Panc1 (cell line): ENCODE measurements around the gene OSBPL9. TPM values are rescaled to one million over a fixed set of nuclear protein-coding genes. Genes with fewer than 3 reads are reported as not detected.

Experiments used
- ATAC-seq: fragments of 200-7000 bp; cut with Tn5 transposase; 2 replicates; pipeline ENCODE4 v1.9.1; 2020; ENCODE audit warnings: mild to moderate bottlenecking, moderate library complexity
- BruUV-seq: library from RNA; stranded (reverse); fragments of 400-500 nt; replicated peaks from 2 replicates; lab custom pipeline; 2021; lab: Mats Ljungman, UMichigan
- CTCF ChIA-PET: fragments of 300-600 bp; sonication (Branson Sonifier 250); formaldehyde crosslinking; loops from one replicate; lab custom pipeline; 2022; ENCODE audit warnings: antibody characterized with exemption; lab: Charles Lee
- POLR2A ChIA-PET: fragments of 300-600 bp; sonication (Branson Sonifier 250); formaldehyde crosslinking; loops from one replicate; lab custom pipeline; 2022; ENCODE audit warnings: antibody characterized with exemption; lab: Charles Lee
- DNase-seq: peaks from one replicate; pipeline ENCODE4 v3.0.0-alpha.2; 2010; ENCODE audit warnings: low read depth, low spot score
- H3K27ac ChIP-seq: 2 replicates; pipeline ENCODE4 v1.5.1; 2011; ENCODE audit warnings: mild to moderate bottlenecking, low read length, inconsistent platforms
- H3K27me3 ChIP-seq: fragments of 200-500 bp; sonication (Bioruptor generic); 2 replicates; pipeline ENCODE4 v1.6.0; 2014; ENCODE audit warnings: low read length, inconsistent platforms; ENCODE audit not compliant: control insufficient read depth, insufficient read depth
- H3K36me3 ChIP-seq: fragments of 200-500 bp; sonication (Bioruptor generic); 2 replicates; pipeline ENCODE4 v1.5.1; 2014; ENCODE audit warnings: inconsistent platforms, mild to moderate bottlenecking, low read length, moderate library complexity; ENCODE audit not compliant: control insufficient read depth, insufficient read depth
- H3K4me1 ChIP-seq: 2 replicates; pipeline ENCODE4 v1.5.1; 2011; ENCODE audit warnings: inconsistent platforms, mild to moderate bottlenecking, low read length, moderate library complexity; ENCODE audit not compliant: control insufficient read depth, insufficient read depth
- H3K4me3 ChIP-seq, 2 experiments: 2 replicates each; pipeline ENCODE4 v1.5.1; 2011 to 2012; ENCODE audit warnings: low read depth in 2 of 2, low read length in 2 of 2, mild to moderate bottlenecking in 2 of 2, inconsistent platforms in 1 of 2, moderate library complexity in 1 of 2
- H3K9me3 ChIP-seq: fragments of 200-500 bp; sonication (Bioruptor generic); 2 replicates; pipeline ENCODE4 v1.5.1; 2014; ENCODE audit warnings: low read depth, mild to moderate bottlenecking, inconsistent platforms, low read length, moderate library complexity; ENCODE audit not compliant: control insufficient read depth, insufficient read depth
- CTCF ChIP-seq: fragments of 450-650 bp; IDR thresholded peaks from 2 replicates; pipeline ENCODE4 v1.5.1; 2017; ENCODE audit warnings: mild to moderate bottlenecking
- POLR2AphosphoS5 ChIP-seq: IDR thresholded peaks from 2 replicates; pipeline ENCODE4 v1.6.1; 2012; ENCODE audit warnings: mild to moderate bottlenecking, low read depth, low read length, moderate library complexity
- REST ChIP-seq, 2 experiments: IDR thresholded peaks; 2 replicates each; pipeline ENCODE4 v1.6.1; 2011 to 2012; ENCODE audit warnings: low read depth in 2 of 2, control low read depth in 1 of 2, low read length in 1 of 2, mild to moderate bottlenecking in 1 of 2, moderate library complexity in 1 of 2; ENCODE audit not compliant: insufficient read depth in 1 of 2
- SIN3A ChIP-seq: IDR thresholded peaks from 2 replicates; pipeline ENCODE4 v1.6.1; 2012; ENCODE audit warnings: low read depth, mild to moderate bottlenecking, low read length, moderate library complexity, borderline replicate concordance; ENCODE audit not compliant: insufficient read depth
- TCF7L2 ChIP-seq: IDR thresholded peaks from 2 replicates; pipeline ENCODE4 v1.6.1; 2011; ENCODE audit warnings: mild to moderate bottlenecking, low read depth, low read length, inconsistent platforms
- in situ Hi-C: cut with HindIII; loops from 2 replicates; pipeline ENCODE4 v1.10.0; 2016; ENCODE audit warnings: low sequenced_read_pairs, low pct_unique_long_range_greater_than_20kb
- intact Hi-C: fragments of 100-400 bp; cut with micrococcal nuclease; formaldehyde crosslinking; loops from one replicate; pipeline ENCODE4 v1.10.0; 2022; ENCODE audit not compliant: unreplicated experiment
- total RNA-seq: library from RNA; stranded (reverse); gene quantifications from one replicate; pipeline ENCODE4 v1.2.1, GENCODE V29; 2021; ENCODE audit not compliant: unreplicated experiment

Gene OSBPL9
- total RNA-seq, 1 experiment from 2014 or later: 85.5 TPM

- POLR2A ChIA-PET: no interaction called here
- Histone ChIP-seq H3K36me3 (0 out of 2 replicates have a peak, but pooled peaks cover 2% of the 10 kb centered on the region), H3K9me3 (0 out of 2 replicates have a peak, but pooled peaks cover 4% of the 10 kb centered on the region), H3K27ac (no peak overlapping the region), H3K27me3 (no peaks in the 10 kb centered on the region), H3K4me1 (no peaks in the 10 kb centered on the region), H3K4me3 (no peak overlapping the region)
- no TSS peak for BruUV-seq
- intact Hi-C loops (no loop called here), in situ Hi-C loops (no loop called here)
- ATAC-seq (no peak), DNase-seq (no peak)
- TF ChIP-seq CTCF (no peak), TCF7L2 (no peak), SIN3A (no peak)
- CTCF ChIA-PET: no interaction called here
Observed at GRCh38 chr1:51754666-51755065, 137.8 kb downstream of the OSBPL9 start.

GRCh38 chr1:51755437-51755836 lies 138.5 kb downstream of the OSBPL9 start:
- ChIA-PET POLR2A (no interaction called here), CTCF (no interaction called here)
- DNase-seq (no peak), ATAC-seq (no peak)
- BruUV-seq: no TSS peak
- Histone ChIP-seq H3K27me3 (no peaks in the 10 kb centered on the region), H3K36me3 (0 out of 2 replicates have a peak, but pooled peaks cover 2% of the 10 kb centered on the region), H3K9me3 (0 out of 2 replicates have a peak, but pooled peaks cover 4% of the 10 kb centered on the region), H3K27ac (no peak overlapping the region), H3K4me3 (no peak overlapping the region), H3K4me1 (no peaks in the 10 kb centered on the region)
- intact Hi-C loops: no loop called here
- in situ Hi-C loops: no loop called here
- TF ChIP-seq CTCF: no peak
- TF ChIP-seq REST (IDR thresholded peaks at IDR 0.05; ENCODE audit: insufficient read depth in 1 of 2, low read depth in 2 of 2, low read length in 1 of 2): no peak
- no peak for TF ChIP-seq TCF7L2
- no peak for TF ChIP-seq POLR2AphosphoS5
- no peak for TF ChIP-seq SIN3A
